Nephron (organoid): ENCODE measurements around the gene USF1.
"Not testable (repeated sequence)": the region's sequence is repeated elsewhere in the genome, so short reads cannot be mapped to it uniquely, and the experiment has no call there.

Experiments
- H3K27ac Mint-ChIP-seq, 3 experiments: 2 replicates each; pipeline ENCODE4 v1.8.0; 2020; ENCODE audit warnings: mixed read lengths in 3 of 3, mild to moderate bottlenecking in 2 of 3, moderate library complexity in 1 of 3
- H3K27me3 Mint-ChIP-seq: 2 replicates; pipeline ENCODE4 v1.8.0; 2021; ENCODE audit warnings: low read depth, mild to moderate bottlenecking, moderate library complexity, mixed read lengths
- H3K36me3 Mint-ChIP-seq: 2 replicates; pipeline ENCODE4 v1.8.0; 2020; ENCODE audit warnings: low read depth, mixed read lengths
- H3K4me1 Mint-ChIP-seq: 2 replicates; pipeline ENCODE4 v1.8.0; 2020; ENCODE audit warnings: mixed read lengths
- H3K4me3 Mint-ChIP-seq, 3 experiments: 2 replicates each; pipeline ENCODE4 v1.8.0; 2020; ENCODE audit warnings: mild to moderate bottlenecking in 3 of 3, mixed read lengths in 3 of 3, moderate library complexity in 2 of 3
- H3K9me3 Mint-ChIP-seq: 2 replicates; pipeline ENCODE4 v1.8.0; 2020; ENCODE audit warnings: mixed read lengths
- TF ChIP-seq, protein P1 (sequence below), 3 experiments: fragments of 200-600 bp; sonication (generic); IDR thresholded peaks; one replicate each; pipeline ENCODE4 v1.5.0; 2021; ENCODE audit warnings: antibody characterized with exemption in 3 of 3; ENCODE audit not compliant: unreplicated experiment in 3 of 3

Gene USF1

DNA sequence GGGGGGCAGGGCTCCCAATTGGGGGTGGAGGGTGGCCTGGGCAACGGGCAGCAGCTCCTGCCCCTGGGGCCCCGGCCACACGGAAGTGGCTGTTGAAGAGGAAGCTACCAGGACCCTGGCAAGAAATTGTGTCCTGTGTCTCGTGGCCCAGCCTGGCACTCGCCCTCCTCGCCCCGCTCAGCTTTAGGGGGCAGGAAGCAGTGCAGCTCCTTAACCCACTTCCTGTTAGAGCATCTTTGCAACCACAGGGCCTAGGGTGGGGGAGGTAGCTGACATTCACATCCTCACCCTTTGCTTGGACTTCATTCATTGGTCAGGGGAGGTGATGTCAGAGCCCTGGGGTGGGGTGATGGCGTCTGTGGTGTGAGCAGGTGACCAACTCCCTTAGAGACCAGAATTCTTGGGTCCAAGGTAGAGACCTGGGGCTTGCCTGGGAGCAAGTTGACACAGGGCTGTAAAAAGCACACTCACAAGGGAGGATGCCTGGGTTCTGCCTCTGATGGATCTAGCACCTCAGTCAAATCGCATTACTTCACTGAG lies 24.0 kb upstream of the USF1 start, which contains the start of gene ARHGAP30:
Gene ARHGAP30 (minus strand): TSS at position 161 of the 540 bp plus-strand sequence. CDS start 267 bp downstream, outside the sequence.
- no peak within 1 kb of the TSS for H3K4me3 Mint-ChIP-seq

DNA sequence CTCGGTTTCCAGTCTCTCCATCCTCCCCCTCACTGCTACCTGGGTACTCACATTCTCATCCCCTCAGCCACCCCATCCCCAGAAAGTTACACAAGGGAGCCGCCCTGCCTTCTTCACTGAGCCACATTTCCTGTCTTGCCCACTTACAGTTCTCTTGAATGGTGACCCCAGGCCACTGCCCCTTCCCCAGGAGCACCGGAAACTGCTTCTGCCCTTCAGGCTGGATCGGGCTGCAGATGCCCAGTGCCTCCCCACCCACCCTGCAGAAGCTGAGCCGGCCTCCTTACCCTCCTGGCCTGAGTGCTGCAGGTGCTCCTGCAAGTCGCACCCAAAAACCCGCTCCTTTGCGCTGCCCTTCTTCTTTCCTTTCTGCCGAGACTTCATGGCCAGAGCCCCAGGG lies 23.5 kb upstream of the USF1 start:
- no peaks in the 10 kb centered on the region for H3K9me3 Mint-ChIP-seq
- H3K36me3 Mint-ChIP-seq, result no peaks in the 10 kb centered on the region

More for the DNA sequence above, 24.0 kb upstream of the USF1 start, which contains the start of gene ARHGAP30:
- H3K9me3 Mint-ChIP-seq, result no peaks in the 10 kb centered on the region
- H3K4me1 Mint-ChIP-seq, result no peaks in the 10 kb centered on the region
- peaks cover 18% of the 10 kb centered on the region for H3K27me3 Mint-ChIP-seq
- H3K27ac Mint-ChIP-seq, result no peak within 1 kb of the TSS
- H3K36me3 Mint-ChIP-seq, result no peaks in the 10 kb centered on the region
- TF ChIP-seq, protein P1, sequence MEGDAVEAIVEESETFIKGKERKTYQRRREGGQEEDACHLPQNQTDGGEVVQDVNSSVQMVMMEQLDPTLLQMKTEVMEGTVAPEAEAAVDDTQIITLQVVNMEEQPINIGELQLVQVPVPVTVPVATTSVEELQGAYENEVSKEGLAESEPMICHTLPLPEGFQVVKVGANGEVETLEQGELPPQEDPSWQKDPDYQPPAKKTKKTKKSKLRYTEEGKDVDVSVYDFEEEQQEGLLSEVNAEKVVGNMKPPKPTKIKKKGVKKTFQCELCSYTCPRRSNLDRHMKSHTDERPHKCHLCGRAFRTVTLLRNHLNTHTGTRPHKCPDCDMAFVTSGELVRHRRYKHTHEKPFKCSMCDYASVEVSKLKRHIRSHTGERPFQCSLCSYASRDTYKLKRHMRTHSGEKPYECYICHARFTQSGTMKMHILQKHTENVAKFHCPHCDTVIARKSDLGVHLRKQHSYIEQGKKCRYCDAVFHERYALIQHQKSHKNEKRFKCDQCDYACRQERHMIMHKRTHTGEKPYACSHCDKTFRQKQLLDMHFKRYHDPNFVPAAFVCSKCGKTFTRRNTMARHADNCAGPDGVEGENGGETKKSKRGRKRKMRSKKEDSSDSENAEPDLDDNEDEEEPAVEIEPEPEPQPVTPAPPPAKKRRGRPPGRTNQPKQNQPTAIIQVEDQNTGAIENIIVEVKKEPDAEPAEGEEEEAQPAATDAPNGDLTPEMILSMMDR (IDR thresholded peaks at IDR 0.05; ENCODE audit: unreplicated experiment in 3 of 3), result no peak

GRCh38 chr1:161068306-161069234 lies 22.8 kb upstream of the USF1 start:
- TF ChIP-seq, protein P1 (IDR thresholded peaks at IDR 0.05; ENCODE audit: unreplicated experiment in 3 of 3), result no peak
- Mint-ChIP-seq H3K27ac (no peak overlapping the region), H3K4me1 (no peaks in the 10 kb centered on the region), H3K9me3 (no peaks in the 10 kb centered on the region), H3K4me3 (no peak overlapping the region), H3K27me3 (peaks cover 22% of the 10 kb centered on the region), H3K36me3 (no peaks in the 10 kb centered on the region)

More for the DNA sequence above, 23.5 kb upstream of the USF1 start:
- TF ChIP-seq, protein P1 (IDR thresholded peaks at IDR 0.05; ENCODE audit: unreplicated experiment in 3 of 3), result no peak
- peaks cover 19% of the 10 kb centered on the region for H3K27me3 Mint-ChIP-seq
- H3K27ac Mint-ChIP-seq, result no peak overlapping the region
- H3K4me3 Mint-ChIP-seq, result no peak overlapping the region
- no peaks in the 10 kb centered on the region for H3K4me1 Mint-ChIP-seq

DNA sequence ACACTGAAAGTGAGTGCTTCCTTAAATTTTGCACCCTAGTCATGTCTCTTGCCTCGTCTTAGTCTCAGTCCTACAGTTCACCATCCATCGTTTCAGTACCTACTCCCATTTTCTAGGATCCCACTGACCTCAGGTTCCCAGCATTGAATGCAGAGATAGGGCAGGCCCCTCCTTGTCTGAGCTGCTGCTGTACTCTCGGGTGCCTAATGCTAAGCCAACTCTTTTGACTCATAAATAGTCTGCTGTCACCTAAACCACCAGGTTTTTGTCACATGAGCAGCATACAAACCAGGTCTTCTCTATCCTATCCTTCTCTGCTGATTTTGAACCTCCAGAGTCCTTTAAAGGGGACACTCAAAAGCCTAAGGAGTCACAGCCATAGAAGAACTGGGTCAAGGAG lies 20.9 kb upstream of the USF1 start:
- TF ChIP-seq, protein P1 (IDR thresholded peaks at IDR 0.05; ENCODE audit: unreplicated experiment in 3 of 3), result no peak
- no peak overlapping the region for H3K4me3 Mint-ChIP-seq

DNA sequence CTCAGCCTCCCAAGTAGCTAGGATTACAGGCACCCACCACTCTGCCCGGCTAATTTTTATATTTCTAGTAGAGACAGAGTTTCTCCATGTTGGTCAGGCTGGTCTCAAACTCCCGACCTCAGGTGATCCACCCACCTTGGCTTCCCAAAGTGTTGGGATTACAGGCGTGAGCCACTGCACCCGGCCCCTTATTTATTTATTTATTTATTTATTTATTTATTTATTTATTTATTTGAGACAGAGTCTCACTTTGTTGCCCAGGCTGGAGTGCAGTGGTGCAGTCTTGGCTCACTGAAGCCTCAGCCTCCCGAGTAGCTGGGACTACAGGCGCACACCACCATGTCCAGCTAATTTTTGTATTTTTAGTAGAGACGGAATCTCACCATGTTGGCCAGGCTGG lies 19.9 kb upstream of the USF1 start:
- not testable (repeated sequence) for H3K27ac Mint-ChIP-seq, H3K4me1 Mint-ChIP-seq, H3K4me3 Mint-ChIP-seq, H3K36me3 Mint-ChIP-seq, H3K9me3 Mint-ChIP-seq
- peaks cover 42% of the 10 kb centered on the region for H3K27me3 Mint-ChIP-seq

More for the DNA sequence above, 20.9 kb upstream of the USF1 start:
- H3K27ac Mint-ChIP-seq, result no peak overlapping the region
- H3K9me3 Mint-ChIP-seq, result no peaks in the 10 kb centered on the region
- H3K27me3 Mint-ChIP-seq, result peaks cover 40% of the 10 kb centered on the region
- H3K4me1 Mint-ChIP-seq, result no peaks in the 10 kb centered on the region
- H3K36me3 Mint-ChIP-seq, result no peaks in the 10 kb centered on the region

- not testable (repeated sequence) for H3K9me3 Mint-ChIP-seq, H3K36me3 Mint-ChIP-seq, H3K4me1 Mint-ChIP-seq, H3K27ac Mint-ChIP-seq, H3K4me3 Mint-ChIP-seq
- H3K27me3 Mint-ChIP-seq, result peaks cover 42% of the 10 kb centered on the region
Observed at GRCh38 chr1:161063936-161064335, 18.2 kb upstream of the USF1 start.
